Measurements from ENCODE around the gene ZNF132.
A peak's percentile ranks its signal among the peaks of the same experiment; 100 is the strongest.
"Not testable (repeated sequence)": the region's sequence is repeated elsewhere in the genome, so short reads cannot be mapped to it uniquely, and the experiment has no call there.

Gene ZNF132

DNA sequence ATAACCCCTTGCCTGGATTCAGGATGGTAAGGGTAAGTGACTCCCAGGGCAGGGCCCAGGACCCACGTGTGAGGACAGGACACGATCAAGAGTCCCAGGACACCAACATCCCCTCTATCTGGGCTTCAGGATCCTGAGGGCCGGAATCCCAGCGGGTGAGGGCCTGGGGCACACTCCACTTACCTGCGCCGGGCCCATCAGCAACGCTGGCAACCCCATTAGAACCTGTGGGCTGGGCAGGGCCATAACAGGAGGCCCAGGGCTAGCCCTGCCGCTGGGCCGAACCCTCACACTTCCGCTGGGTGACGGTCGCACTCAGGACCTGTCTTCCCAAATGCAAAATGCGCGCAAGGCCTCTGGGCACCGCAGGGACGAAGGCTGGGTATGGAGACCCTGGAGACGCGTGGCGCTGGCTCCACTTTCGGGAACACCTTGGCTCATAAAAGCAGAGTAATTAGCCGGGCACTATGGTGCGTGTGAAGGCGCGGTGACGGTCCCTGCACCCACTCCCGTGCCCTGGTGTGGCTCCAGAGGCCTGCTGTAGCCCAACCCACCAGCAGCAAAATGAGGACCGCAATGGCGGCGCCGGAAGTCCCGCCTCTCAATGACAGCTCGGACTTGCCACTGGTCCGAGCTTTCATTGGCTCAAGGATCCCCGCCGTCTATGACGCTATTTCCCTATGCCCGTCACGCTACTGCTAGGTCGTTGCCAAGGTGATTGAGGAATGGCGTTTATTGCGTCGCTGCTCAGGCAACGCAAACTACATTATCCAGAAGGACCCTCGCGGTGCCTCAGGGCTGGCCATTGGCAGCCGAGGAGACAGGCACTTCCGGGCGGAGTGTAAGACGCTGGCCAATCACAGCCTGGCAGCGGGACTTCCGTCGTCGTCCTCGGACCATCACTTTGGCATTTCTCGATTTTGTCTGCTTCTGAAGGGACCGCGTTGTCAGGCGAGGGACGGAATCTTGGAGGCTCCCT is at the start of gene ZNF132:
ZNF132 (minus strand) TSS at position 578 of the 979 bp plus-strand sequence; CDS start at position 246, 332 bp downstream.
- peak; percentile 97 for DNase-seq (ENCODE audit: low read depth)

DNA sequence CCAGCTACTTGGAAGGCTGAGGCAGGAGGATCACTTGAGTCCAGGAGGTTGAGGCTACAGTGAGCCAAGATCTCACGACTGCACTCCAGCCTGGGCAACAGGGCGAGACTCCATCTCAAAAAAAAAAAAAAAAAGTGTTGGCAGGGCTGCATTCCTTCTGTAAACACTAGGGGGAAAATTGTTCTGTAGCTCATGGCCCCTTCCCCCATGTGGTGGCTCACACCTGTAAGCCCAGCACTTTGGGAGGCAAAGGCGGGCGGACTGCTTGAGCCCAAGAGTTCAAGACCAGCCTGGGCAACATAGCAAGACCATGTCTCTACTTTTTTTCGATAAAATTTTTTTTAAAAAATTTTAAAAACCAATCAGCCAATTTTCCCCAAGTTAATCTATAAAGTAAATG is 44.4 kb upstream of the ZNF132 start:
- peak; percentile 17 for DNase-seq (ENCODE audit: low read depth)

DNA sequence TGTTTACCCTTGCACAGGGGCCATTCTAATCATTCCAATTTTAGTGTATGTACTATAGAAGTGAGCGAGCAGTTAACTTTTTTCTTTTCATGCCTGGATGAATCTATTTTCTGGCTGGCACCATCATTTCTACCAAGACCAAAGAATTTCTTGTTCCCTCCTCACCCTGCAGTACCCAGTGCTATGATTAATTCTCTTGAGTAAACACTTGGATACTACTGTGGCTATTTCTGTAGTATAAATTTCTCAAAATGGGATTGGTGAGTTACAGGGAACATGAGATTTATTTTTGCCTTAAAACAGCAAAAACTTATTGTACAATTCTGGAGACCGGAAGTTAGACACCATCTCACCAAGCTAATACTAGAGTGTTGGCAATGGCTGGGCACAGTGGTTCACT is 43.8 kb upstream of the ZNF132 start:
- DNase-seq (ENCODE audit: low read depth), result no peak

DNA sequence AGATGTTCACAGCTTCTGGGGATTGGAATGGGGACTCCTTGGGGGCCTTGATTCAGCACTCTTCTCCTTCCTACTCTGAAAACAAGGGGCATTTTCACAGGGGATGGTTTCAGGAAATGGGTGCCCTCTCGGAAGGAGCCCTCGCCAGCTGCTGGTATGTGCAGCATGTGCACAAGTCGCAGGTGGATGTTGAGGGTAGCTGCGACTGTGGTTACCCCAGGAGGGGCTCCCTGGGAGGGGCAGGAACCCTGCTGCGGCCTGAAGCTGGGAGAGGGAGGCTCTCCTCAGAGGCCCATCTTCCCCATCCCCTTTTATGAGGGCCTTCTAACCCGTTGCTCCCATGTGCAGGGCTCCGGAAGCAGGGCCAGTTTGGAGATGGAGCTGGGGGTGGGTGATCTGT is 42.4 kb upstream of the ZNF132 start:
- no peak for DNase-seq (ENCODE audit: low read depth)

DNA sequence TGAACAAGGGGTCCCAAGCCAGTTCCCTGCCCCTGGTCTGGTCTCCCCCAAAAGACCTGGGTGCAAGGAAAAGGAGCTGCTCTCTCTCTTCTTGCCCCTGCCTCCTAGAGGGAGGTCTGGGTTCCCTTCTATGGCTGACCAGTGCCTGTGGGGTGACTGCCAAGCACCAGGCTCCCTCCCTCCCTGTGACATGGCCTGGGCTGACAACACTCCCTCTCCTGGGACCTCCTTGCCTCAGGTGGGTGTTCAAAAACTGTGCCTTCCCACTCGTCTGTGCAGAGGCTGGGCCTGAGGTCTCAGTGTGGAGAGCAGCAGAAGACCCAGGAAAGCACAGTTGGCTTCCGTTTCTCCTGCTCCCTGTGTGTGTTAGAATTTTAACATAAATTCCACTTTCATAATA is 40.9 kb upstream of the ZNF132 start:
- DNase-seq (ENCODE audit: low read depth), result no peak

DNA sequence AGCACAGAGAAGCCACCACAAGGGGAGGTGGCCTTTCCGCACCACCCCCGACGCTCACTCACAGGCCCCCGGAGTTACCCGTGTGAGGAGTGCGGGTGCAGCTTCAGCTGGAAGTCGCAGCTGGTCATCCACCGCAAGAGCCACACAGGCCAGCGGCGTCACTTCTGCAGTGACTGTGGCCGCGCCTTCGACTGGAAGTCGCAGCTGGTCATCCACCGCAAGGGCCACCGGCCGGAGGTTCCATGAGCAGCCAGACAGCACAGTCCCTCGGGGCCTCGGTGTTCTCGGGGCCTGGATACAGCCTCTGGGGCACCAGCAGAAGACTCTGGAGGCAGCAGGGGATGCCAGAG is 40.5 kb upstream of the ZNF132 start:
- no peak for DNase-seq (ENCODE audit: low read depth)

DNA sequence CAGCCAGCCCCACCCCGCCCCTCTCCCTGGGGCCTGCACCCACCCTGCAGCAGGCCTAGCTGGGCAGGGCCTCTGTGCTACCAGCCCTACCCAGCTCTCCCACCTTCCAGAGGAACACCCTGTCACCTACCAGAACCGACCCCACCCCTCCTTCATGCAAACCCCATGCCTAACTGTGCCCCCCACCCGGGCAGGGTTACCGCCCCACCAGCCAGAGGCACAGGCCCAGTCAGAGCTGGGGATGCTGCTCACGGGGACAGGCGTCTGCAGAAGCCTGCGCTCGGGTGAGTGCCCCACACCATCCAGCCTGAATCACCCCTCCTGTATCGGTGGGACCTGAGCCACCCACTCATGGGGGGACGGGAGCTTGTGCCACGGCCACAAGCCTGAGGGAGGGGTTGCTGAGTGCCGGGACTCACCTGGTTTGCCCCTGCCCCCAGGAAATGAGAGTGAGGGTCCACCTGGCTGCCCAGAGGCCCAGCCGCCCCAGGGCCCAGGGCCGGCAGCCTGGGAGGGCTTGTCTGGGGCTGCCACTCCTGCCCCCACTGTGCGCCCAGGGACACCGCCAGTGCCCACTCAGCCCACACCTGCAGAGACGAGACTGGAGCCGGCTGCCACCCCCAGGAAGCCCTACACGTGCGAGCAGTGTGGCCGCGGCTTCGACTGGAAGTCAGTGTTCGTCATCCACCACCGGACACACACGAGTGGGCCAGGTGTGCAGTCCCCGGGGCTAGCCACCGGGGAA is 40.0 kb upstream of the ZNF132 start:
- DNase-seq (ENCODE audit: low read depth), result no peak

DNA sequence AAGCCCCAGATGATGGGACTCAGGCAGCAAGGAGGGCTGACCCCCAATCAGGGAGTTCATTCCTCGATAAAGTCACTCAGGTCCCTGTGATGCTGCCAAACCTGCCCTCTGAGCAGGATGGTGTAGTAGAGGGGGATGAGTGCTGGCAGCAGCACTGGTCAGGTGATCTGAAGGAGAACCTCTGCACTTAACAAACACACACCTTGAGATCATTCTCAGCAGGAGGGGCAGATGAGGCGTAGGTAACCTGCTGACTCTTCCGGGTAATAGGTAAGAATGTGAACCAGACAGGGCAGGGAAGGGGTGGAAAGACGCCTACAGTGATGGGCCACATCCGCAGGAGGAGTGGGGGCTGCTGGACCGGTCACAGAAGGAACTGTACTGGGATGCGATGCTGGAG is 39.4 kb upstream of the ZNF132 start:
- no peak for DNase-seq (ENCODE audit: low read depth)

DNA sequence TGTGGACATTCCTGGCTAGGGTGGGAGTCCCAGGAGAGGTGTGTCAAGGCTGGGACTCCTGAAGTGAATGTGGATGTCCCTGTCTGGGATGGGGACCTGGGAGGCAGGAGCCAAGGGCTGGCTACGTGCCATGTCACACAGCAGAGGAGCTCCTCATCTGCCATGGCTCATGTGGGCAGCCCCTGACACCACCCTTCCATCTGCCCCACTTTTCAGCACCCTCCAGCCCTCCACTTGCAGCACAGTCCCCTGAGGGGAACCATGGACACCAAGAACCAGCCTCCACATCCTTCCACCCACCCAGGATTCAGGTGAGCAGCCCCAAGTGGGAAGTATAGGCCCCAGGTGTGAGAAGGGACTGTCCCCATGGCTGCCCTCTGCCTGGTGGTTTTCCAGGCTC is 37.9 kb upstream of the ZNF132 start:
- no peak for DNase-seq (ENCODE audit: low read depth)

DNA sequence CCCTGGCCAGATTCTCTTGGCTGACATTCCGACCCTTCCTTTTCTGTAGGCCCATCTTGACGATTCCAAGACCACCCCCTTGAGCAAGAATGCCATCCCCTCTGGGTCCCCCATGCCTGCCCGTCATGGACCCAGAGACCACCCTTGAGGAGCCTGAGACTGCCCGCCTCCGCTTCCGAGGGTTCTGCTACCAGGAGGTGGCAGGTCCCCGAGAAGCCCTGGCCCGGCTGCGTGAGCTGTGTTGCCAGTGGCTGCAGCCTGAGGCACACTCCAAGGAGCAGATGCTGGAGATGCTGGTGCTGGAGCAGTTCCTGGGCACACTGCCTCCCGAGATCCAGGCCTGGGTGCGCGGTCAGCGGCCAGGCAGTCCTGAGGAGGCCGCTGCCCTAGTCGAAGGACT is 37.2 kb upstream of the ZNF132 start:
- no peak for DNase-seq (ENCODE audit: low read depth)

DNA sequence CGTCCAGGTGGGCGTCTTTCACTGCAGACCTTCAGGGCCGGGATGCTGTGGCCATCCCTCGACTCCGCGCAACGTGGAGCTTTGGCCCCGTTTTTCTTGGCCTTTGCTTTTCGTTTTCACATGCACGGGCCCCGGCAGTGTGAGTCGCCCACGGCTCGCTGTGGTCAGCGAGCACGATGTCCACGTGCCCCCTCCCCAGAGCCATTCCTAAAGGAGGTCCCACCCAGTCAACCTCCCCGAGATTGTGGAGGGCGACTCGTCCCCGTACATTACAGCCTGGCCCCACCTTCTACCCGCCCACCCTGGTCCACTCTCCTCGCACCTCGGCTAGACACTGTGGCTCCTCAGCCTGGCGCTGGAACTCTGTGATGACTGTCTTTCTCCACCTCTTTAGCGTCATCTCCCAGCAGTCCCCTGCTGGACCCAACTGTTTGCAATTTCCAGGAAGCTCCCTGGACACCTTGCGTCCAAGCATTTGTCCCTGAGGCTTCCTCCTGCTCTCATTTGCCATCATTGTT is 36.6 kb upstream of the ZNF132 start:
- DNase-seq (ENCODE audit: low read depth), result peak; percentile 43

DNA sequence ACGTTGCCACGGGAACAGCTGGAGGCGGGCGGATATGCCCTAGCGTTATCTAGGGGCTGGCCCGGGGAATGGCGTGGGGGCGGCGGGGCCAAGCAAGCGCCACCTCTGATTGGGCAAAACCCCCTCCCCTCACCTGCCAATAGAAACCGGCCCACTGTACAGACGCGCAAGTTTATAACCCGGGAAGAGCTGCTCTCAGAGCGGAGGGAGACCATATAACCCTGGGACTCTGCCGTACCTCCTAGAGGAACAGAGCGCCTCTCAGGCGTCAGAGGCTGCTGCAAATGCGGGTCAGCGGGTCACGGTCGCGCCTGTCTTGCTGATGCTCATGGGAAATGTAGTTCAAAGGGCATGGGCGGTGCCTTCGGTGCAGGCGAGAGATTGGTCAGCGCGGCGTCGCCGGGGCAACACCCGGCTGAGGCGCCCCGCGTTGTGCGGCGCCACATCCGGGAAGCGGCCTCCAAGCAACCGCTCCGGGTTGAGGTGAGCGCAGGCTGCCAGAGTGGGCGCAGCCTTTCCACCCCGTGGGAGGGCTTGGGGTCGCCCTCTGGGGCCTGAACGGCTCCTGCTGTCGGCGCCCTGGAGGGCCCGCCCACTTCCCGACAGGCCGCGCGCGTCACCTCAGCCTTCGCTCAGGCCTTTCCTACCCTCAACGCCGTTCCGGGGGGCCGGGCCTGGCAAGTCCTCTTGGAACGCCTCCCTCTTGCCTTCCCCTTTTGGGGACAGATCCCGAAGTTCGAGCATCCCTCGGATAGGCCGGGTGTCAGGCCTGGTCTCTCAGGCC is 36.0 kb upstream of the ZNF132 start, which contains the start of gene ZNF446:
ZNF446 (plus strand) TSS at position 639 of the 784 bp plus-strand sequence. CDS start 867 bp downstream, outside the sequence.
- peak; percentile 94 for DNase-seq (ENCODE audit: low read depth)

DNA sequence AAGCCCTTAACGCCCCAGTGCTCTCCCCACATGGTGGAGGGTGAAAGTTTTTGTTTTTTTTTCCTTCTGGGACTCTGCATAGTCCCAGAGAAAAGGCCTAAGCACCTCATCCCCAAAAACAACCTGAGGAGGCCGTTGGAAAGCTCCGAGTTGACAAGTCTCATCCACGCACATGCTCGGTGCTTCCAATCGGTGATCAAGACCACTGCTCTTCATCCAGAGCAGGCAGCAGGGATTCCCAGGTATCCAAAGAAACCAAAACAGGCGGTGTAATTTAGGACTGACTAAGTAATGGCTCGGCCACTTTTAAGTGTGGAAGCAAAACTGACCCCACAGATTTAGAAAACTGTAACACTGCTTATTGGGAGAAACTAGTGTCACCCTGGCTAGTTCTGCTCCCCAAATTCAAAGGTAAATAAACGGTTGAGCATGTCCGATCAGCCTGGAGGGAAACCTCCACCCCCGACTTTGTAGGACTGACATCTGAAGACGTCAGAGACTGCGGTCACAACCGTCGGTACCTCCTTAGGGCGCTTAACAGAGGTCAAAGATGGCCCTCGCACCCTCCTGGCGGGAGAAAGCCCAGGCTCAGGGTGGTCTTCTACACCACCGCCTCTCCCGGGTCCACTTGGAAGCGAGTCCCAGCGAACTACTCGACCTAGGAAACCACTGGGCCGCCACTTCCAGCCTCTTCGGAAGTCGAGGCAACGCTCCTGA is 35.2 kb upstream of the ZNF132 start:
- no peak for DNase-seq (ENCODE audit: low read depth)

DNA sequence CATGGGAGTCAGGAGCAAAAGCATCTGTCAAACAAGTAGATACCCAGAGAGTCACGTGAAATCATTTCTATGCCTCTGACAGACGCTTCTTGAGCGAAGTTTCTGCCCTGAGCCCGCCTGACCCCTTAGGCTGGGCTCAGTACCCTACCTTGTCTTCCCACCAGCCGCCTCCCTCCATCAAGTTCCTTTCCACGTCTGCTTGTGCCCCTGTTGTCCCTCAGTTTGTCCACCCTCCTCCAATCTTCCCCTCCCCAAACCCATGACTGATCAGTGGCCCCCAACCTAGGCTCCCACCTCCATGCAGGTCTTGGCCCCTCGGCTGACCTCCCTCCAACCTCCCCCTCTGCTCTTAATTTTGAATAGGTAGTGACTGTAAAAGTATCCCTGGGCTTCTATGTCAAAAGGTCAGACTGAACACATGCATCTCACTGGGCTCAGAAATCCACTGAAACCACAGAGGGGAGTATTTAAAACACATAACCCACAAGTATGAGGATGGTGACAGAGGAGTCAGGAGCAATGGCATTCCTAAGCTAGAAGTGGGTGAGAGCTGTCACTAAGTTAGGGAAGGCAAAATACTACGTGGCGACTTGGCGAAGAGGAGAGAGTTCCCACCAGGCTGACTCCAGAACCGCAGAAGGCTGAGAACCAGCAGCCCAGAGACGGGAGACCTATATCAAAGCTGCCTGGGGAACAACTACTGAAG is 34.5 kb upstream of the ZNF132 start:
- DNase-seq (ENCODE audit: low read depth), result peak; percentile 59

DNA sequence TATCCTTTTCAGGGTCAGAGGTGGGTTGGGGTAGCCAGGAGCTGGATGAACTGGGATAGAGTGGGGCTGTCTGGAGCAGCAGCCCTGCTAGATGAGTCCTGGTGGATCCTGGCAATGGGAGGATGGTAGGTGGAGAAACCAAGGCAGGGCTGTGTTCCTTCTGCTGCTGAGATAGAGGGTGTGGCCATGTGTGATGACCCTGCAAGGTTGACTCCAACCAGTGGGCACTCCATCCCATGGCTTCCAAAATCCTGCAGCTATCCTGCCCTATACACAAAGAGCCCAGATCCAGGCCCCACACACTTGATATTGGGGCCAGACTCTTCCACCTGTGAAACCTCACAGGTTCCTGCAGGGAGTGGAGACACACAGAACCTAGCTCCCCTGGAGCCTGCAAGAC is 33.8 kb upstream of the ZNF132 start:
- DNase-seq (ENCODE audit: low read depth), result no peak

DNA sequence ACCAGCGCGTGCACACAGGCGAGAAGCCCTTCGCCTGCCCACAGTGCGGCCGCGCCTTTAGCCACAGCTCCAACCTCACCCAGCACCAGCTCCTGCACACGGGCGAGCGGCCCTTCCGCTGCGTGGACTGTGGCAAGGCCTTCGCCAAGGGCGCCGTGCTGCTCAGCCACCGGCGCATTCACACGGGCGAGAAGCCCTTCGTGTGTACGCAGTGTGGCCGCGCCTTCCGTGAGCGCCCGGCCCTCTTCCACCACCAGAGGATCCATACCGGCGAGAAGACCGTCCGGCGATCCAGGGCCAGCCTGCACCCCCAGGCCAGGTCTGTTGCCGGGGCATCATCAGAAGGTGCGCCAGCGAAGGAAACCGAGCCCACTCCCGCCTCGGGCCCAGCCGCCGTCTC is 31.8 kb upstream of the ZNF132 start:
- no peak for DNase-seq (ENCODE audit: low read depth)

DNA sequence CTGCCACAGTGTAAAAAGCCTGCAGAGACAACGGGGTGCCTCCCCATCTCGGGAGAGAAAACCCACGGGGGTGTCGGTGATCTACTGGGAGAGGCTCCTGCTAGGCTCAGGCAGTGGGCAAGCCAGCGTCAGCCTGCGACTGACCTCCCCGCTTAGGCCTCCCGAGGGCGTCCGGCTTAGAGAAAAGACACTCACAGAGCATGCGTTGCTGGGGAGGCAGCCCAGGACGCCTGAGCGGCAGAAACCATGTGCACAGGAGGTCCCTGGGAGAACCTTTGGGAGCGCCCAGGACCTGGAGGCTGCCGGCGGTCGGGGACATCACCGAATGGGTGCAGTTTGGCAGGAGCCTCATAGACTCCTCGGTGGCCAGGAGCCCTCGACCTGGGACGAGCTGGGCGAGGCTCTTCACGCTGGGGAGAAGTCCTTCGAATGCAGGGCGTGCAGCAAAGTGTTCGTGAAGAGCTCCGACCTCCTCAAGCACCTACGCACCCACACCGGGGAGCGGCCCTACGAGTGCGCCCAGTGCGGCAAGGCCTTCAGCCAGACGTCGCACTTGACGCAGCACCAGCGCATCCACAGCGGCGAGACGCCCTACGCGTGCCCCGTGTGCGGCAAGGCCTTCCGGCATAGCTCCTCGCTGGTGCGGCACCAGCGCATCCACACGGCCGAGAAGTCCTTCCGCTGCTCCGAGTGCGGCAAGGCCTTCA is 31.0 kb upstream of the ZNF132 start:
- DNase-seq (ENCODE audit: low read depth), result not testable (repeated sequence)

DNA sequence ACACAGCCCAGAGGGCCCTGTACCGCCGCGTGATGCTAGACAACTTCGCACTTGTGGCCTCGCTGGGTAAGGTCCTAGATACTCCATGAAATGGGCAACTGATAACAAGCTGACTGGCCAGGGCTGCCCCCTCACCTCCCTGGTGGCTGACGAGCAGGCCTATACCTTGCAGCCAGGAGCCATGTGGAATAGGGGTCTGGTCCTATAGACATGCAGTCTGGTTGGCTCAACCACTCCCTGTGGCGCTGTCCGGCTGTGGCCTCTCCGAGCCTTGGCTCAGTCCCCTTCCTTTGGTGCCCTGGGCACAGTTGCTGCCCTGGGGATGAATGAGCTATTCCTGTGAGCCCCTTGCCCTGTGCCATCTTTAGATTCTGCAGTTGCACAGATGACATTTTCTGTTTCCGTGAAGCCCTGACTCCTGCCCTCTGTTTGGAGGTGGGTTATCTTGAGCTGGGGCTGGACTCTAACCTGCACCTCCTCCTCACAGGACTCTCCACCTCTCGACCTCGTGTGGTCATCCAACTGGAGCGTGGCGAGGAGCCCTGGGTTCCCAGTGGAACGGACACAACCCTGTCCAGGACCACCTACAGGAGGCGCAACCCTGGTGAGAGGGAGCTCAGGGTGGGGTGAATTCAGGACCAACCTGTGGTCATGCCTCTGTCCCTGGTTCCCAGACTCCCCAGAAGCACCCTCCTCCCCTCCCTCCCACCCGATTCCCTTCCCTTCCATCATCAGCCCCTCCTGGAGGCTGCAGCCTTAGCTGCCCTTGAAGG is 29.5 kb upstream of the ZNF132 start:
- DNase-seq (ENCODE audit: low read depth), result no peak

DNA sequence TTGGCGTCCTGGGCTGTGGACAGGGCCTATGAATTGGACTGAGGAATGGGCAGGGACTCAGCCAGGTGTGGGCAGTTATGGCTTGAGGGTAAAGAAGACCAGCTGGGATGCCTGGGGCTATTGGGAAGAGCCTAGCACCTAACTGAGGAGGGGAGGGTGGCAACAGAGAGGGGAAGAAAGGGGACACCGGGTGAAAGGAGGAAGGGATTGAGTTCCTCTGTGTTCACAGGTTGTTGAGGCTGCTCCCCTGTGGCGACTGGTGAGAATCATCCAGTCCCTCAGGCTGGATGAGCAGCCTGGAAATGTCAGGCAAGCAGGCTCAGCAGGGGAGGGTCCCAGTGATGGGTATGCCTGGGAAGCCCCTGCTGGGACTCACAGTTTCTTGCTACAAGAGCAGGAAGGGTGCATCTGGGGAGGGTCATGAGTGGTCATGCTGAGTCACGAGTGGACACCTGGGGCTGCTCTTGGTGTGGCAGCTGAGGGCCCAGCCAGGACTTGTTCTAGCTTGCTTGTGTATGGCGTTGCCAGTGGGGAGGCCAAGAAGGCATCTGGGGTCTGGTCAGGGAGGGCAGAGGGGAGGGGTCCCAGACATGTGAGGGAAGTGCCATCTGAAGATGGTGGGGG is 28.4 kb upstream of the ZNF132 start:
- peak; percentile 17 for DNase-seq (ENCODE audit: low read depth)
